Mesenchymal stem cell (in vitro differentiated cells and primary cell): ENCODE measurements around the gene ZFP92. TPM values are rescaled to one million over a fixed set of nuclear protein-coding genes. Genes with fewer than 3 reads are reported as not detected.

Source experiments
- DNase-seq: peaks from one replicate; pipeline ENCODE4 v3.0.0-alpha.2; 2013
- H2AFZ ChIP-seq: one replicate; pipeline ENCODE4 v1.6.1; 2013; ENCODE audit warnings: low read depth, mild to moderate bottlenecking, control low read depth, inconsistent platforms, low read length, moderate library complexity
- H2AK5ac ChIP-seq: 2 replicates; pipeline ENCODE4 v1.6.1; 2013; ENCODE audit warnings: low read length, moderate library complexity, mild to moderate bottlenecking, inconsistent platforms; ENCODE audit not compliant: severe bottlenecking
- H2BK120ac ChIP-seq: one replicate; pipeline ENCODE4 v1.6.1; 2013; ENCODE audit warnings: low read depth, mild to moderate bottlenecking, inconsistent platforms, low read length, moderate library complexity
- H2BK12ac ChIP-seq, 2 experiments: one replicate each; pipeline ENCODE4 v1.6.1; 2013; ENCODE audit warnings: inconsistent platforms in 2 of 2, low read length in 2 of 2, mild to moderate bottlenecking in 2 of 2, moderate library complexity in 2 of 2, control low read depth in 1 of 2
- H2BK15ac ChIP-seq: one replicate; pipeline ENCODE4 v1.6.1; 2013; ENCODE audit warnings: mild to moderate bottlenecking, low read depth, inconsistent platforms; ENCODE audit not compliant: poor library complexity, severe bottlenecking
- H2BK5ac ChIP-seq: 2 replicates; pipeline ENCODE4 v1.6.1; 2013; ENCODE audit warnings: low read depth, mild to moderate bottlenecking, low read length, control low read depth, inconsistent platforms; ENCODE audit not compliant: poor library complexity, severe bottlenecking
- H3K14ac ChIP-seq, 2 experiments: one replicate each; pipeline ENCODE4 v1.6.1; 2013; ENCODE audit warnings: inconsistent platforms in 2 of 2, low read length in 2 of 2, control low read depth in 1 of 2, mild to moderate bottlenecking in 1 of 2, moderate library complexity in 1 of 2
- H3K18ac ChIP-seq, 2 experiments: one replicate each; pipeline ENCODE4 v1.6.1; 2013; ENCODE audit warnings: inconsistent platforms in 2 of 2, low read length in 2 of 2, control low read depth in 1 of 2, low read depth in 1 of 2, mild to moderate bottlenecking in 1 of 2
- H3K23ac ChIP-seq, 2 experiments: one replicate each; pipeline ENCODE4 v1.6.1; 2013; ENCODE audit warnings: inconsistent platforms in 2 of 2, low read length in 2 of 2, mild to moderate bottlenecking in 2 of 2, moderate library complexity in 2 of 2, control low read depth in 1 of 2
- H3K27ac ChIP-seq: 2 replicates; pipeline ENCODE4 v1.5.1; 2013; ENCODE audit warnings: mild to moderate bottlenecking, moderate library complexity, low read length, control low read depth, inconsistent platforms; ENCODE audit not compliant: poor library complexity, severe bottlenecking
- H3K27me3 ChIP-seq, 2 experiments: 2 replicates each; pipeline versions ENCODE4 v1.6.1 to v1.7.0; 2013; ENCODE audit warnings: low read length in 2 of 2, mild to moderate bottlenecking in 2 of 2, moderate library complexity in 2 of 2, control low read depth in 1 of 2, inconsistent platforms in 1 of 2; ENCODE audit not compliant: control insufficient read depth in 1 of 2, insufficient read depth in 1 of 2
- H3K36me3 ChIP-seq, 2 experiments: 2 replicates each; pipeline versions ENCODE4 v1.6.1 to v1.7.0; 2013; ENCODE audit warnings: low read length in 2 of 2, control low read depth in 1 of 2, inconsistent platforms in 1 of 2, low read depth in 1 of 2, mild to moderate bottlenecking in 1 of 2; ENCODE audit not compliant: insufficient read depth in 2 of 2, control insufficient read depth in 1 of 2
- H3K4ac ChIP-seq, 2 experiments: one replicate each; pipeline ENCODE4 v1.6.1; 2013; ENCODE audit warnings: inconsistent platforms in 2 of 2, low read length in 2 of 2, mild to moderate bottlenecking in 2 of 2, moderate library complexity in 2 of 2, control low read depth in 1 of 2, low read depth in 1 of 2
- H3K4me1 ChIP-seq: 2 replicates; pipeline ENCODE4 v1.6.1; 2013; ENCODE audit warnings: low read depth, low read length, control low read depth; ENCODE audit not compliant: control insufficient read depth, insufficient read depth
- H3K4me2 ChIP-seq: 2 replicates; pipeline ENCODE4 v1.6.1; 2013; ENCODE audit warnings: low read length, mild to moderate bottlenecking, inconsistent platforms; ENCODE audit not compliant: poor library complexity, severe bottlenecking
- H3K4me3 ChIP-seq, 2 experiments: 2 replicates each; pipeline versions ENCODE4 v1.5.1 to v1.7.0; 2013; ENCODE audit warnings: low read length in 2 of 2, mild to moderate bottlenecking in 2 of 2, control low read depth in 1 of 2, low read depth in 1 of 2; ENCODE audit not compliant: insufficient read depth in 1 of 2
- H3K79me1 ChIP-seq: replicated peaks from 2 replicates; pipeline ENCODE4 v1.6.1; 2013; ENCODE audit warnings: mild to moderate bottlenecking, control low read depth, low read length, inconsistent platforms; ENCODE audit not compliant: poor library complexity, severe bottlenecking
- H3K9ac ChIP-seq: 2 replicates; pipeline ENCODE4 v1.7.0; 2013; ENCODE audit warnings: mild to moderate bottlenecking, low read length, moderate library complexity
- H3K9me3 ChIP-seq: 2 replicates; pipeline ENCODE4 v1.7.0; 2013; ENCODE audit warnings: mild to moderate bottlenecking, low read length; ENCODE audit not compliant: control insufficient read depth
- H4K8ac ChIP-seq: one replicate; pipeline ENCODE4 v1.6.1; 2013; ENCODE audit warnings: inconsistent platforms, mild to moderate bottlenecking, low read length, moderate library complexity
- H4K91ac ChIP-seq: one replicate; pipeline ENCODE4 v1.6.1; 2013; ENCODE audit warnings: mild to moderate bottlenecking, low read length, inconsistent platforms
- WGBS: methylation state at CpG from one replicate; pipeline ENCODE4 v1.1.7; 2013; ENCODE audit warnings: mixed read lengths; 5-methylcytosine and 5-hydroxymethylcytosine counted together
- small RNA-seq: library from polyadenylated mRNA; stranded (forward); fragments of <200 nt; extraction: miRNeasy Mini kit (QIAGEN cat#:217004); gene quantifications from one replicate; pipeline ENCODE3, GENCODE V24; 2013; ENCODE audit warnings: low read depth

ZFP92 gene

GRCh38 chrX:153460826-153461225 is 49.6 kb downstream of the ZFP92 start:
- no peaks in the 10 kb centered on the region for H3K9me3 ChIP-seq
- no peak overlapping the region for H3K18ac ChIP-seq
- H2AK5ac ChIP-seq, result no peak overlapping the region
- H3K36me3 ChIP-seq, result peaks cover 4 to 46% of the 10 kb centered on the region in 2 experiments
- peak overlapping the region; percentile 73 for H3K27ac ChIP-seq
- no peak overlapping the region for H4K91ac ChIP-seq
- H3K14ac ChIP-seq, result no peak overlapping the region
- peaks cover 0 to 15% of the 10 kb centered on the region in 2 experiments for H3K27me3 ChIP-seq
- H2BK15ac ChIP-seq, result no peak overlapping the region
- peaks cover 1% of the 10 kb centered on the region for H3K79me1 ChIP-seq
- no peak overlapping the region for H3K4me2 ChIP-seq
- no peak overlapping the region for H2BK12ac ChIP-seq
- H3K4me3 ChIP-seq, result no peak overlapping the region
- peaks cover 14% of the 10 kb centered on the region for H3K4me1 ChIP-seq
- no peak overlapping the region for H3K9ac ChIP-seq
- no peak overlapping the region for H2AFZ ChIP-seq
- no peak overlapping the region for H4K8ac ChIP-seq
- H3K23ac ChIP-seq, result no peak overlapping the region
- H3K4ac ChIP-seq, result no peak overlapping the region
- H2BK120ac ChIP-seq, result no peak overlapping the region
- 30% methylated on average over 4 of the region's 7 CpGs for WGBS
- H2BK5ac ChIP-seq, result no peak overlapping the region
- peak; percentile 48 for DNase-seq

Small RNA genes lying within 50 kb of the gene (small RNA-seq; reads per million reads assigned to genes)
- not detected for gene RN7SL667P
